HG03565 (cell line): ENCODE measurements around the gene CDK15.
"Not testable (repeated sequence)": the region's sequence is repeated elsewhere in the genome, so short reads cannot be mapped to it uniquely, and the experiment has no call there.

Experiments
- ATAC-seq: cut with Tn5 transposase; IDR thresholded peaks from one replicate; pipeline ENCODE4 v1.9.1; 2021; ENCODE audit warnings: mild to moderate bottlenecking, moderate library complexity; ENCODE audit not compliant: unreplicated experiment

CDK15 gene

GRCh38 chr2:201806442-201807170 is at the start of gene CDK15:
TSS of gene CDK15 (plus strand) at chr2:201806537. CDS start at chr2:201806665, 128 bp downstream.
- ATAC-seq, result no peak

- ATAC-seq, result no peak
Observed at GRCh38 chr2:201758234-201758633, 48.1 kb upstream of the CDK15 start.

GRCh38 chr2:201758873-201759272 is 47.5 kb upstream of the CDK15 start:
- no peak for ATAC-seq

GRCh38 chr2:201759567-201759966 is 46.8 kb upstream of the CDK15 start:
- ATAC-seq, result no peak

GRCh38 chr2:201761101-201761500 is 45.2 kb upstream of the CDK15 start:
- ATAC-seq, result no peak

GRCh38 chr2:201764469-201764868 is 41.9 kb upstream of the CDK15 start:
- ATAC-seq, result not testable (repeated sequence)

- ATAC-seq, result no peak
Observed at GRCh38 chr2:201765799-201766198, 40.5 kb upstream of the CDK15 start.

- ATAC-seq, result no peak
Observed at GRCh38 chr2:201768918-201769317, 37.4 kb upstream of the CDK15 start.

- ATAC-seq, result no peak
Observed at GRCh38 chr2:201769666-201770373, 36.5 kb upstream of the CDK15 start.

- ATAC-seq, result no peak
Observed at GRCh38 chr2:201773990-201774389, 32.3 kb upstream of the CDK15 start.

GRCh38 chr2:201774546-201774945 is 31.8 kb upstream of the CDK15 start:
- no peak for ATAC-seq

GRCh38 chr2:201775326-201775725 is 31.0 kb upstream of the CDK15 start:
- ATAC-seq, result no peak

GRCh38 chr2:201777043-201777442 is 29.3 kb upstream of the CDK15 start:
- ATAC-seq, result no peak

GRCh38 chr2:201777869-201778268 is 28.5 kb upstream of the CDK15 start:
- ATAC-seq, result no peak

- peak; percentile 3 for ATAC-seq
Observed at GRCh38 chr2:201779901-201780673, 26.2 kb upstream of the CDK15 start.

GRCh38 chr2:201780674-201781493 is 25.5 kb upstream of the CDK15 start, which contains the start of gene ALS2:
TSS of gene ALS2 (minus strand) at chr2:201780933. CDS start at chr2:201768885, 12,048 bp downstream.
- ATAC-seq, result peak; percentile 90

GRCh38 chr2:201781557-201782051 is 24.7 kb upstream of the CDK15 start:
- ATAC-seq, result no peak

- ATAC-seq, result no peak
Observed at GRCh38 chr2:201784563-201784962, 21.8 kb upstream of the CDK15 start.

GRCh38 chr2:201785135-201785534 is 21.2 kb upstream of the CDK15 start:
- ATAC-seq, result no peak

- ATAC-seq, result no peak
Observed at GRCh38 chr2:201786471-201786870, 19.9 kb upstream of the CDK15 start.
